Measurements from ENCODE around the gene CCNB2. TPM values are rescaled to one million over a fixed set of nuclear protein-coding genes. Genes with fewer than 3 reads are reported as not detected.

Gene CCNB2
- total and polyA plus RNA-seq, 2 of the 8 experiments (the other 6 are each of a cell fraction or from before 2014, with no cell fraction given), result 70.7 to 92.1 TPM

- Histone ChIP-seq H2BK12ac (ENCODE audit: low read depth, low read length) (no peak overlapping the region), H2AK5ac (ENCODE audit: low read depth, low read length) (no peak overlapping the region), H3K9me3 (ENCODE audit: insufficient read depth in 2 of 2, low read depth in 1 of 2, low read length in 1 of 2) (no peaks in the 10 kb centered on the region), H3K36me3 (ENCODE audit: control insufficient read depth in 2 of 4, insufficient read depth in 4 of 4, low read length in 3 of 4) (peaks cover under 1 to 31% (median 5%) of the 10 kb centered on the region in 4 experiments; a peak in 6 of 8 replicates), H2BK5ac (ENCODE audit: low read depth, low read length) (no peak overlapping the region), H3K4me1 (replicated peaks in 1 of 4; ENCODE audit: control insufficient read depth in 3 of 4, insufficient read depth in 4 of 4, low read length in 3 of 4) (no peaks in the 10 kb centered on the region), H3K27me3 (replicated peaks in 1 of 4; ENCODE audit: control insufficient read depth in 3 of 4, extremely low read depth in 1 of 4, insufficient read depth in 3 of 4, low read length in 3 of 4) (no peaks in the 10 kb centered on the region), H3K4me2 (ENCODE audit: insufficient read depth in 1 of 2, low read depth in 2 of 2, low read length in 2 of 2) (no peak overlapping the region), H3K23ac (ENCODE audit: insufficient read length) (no peak overlapping the region), H3K79me2 (ENCODE audit: control insufficient read depth in 1 of 2, insufficient read depth in 2 of 2, low read length in 2 of 2) (no peaks in the 10 kb centered on the region), H4K91ac (replicated peaks; ENCODE audit: insufficient read length, low read length) (no peak overlapping the region), H4K8ac (ENCODE audit: extremely low read depth, insufficient read depth, low read length) (no peak overlapping the region), H3K23me2 (ENCODE audit: low read depth, low read length) (no peaks in the 10 kb centered on the region), H2AFZ (ENCODE audit: low read length) (no peak overlapping the region), H3K18ac (ENCODE audit: extremely low read depth, low read length) (no peak overlapping the region), H3K56ac (replicated peaks; ENCODE audit: insufficient read length, low read depth, low read length) (no peak overlapping the region), H3K4ac (replicated peaks; ENCODE audit: insufficient read length, low read depth, low read length) (no peak overlapping the region), H2BK120ac (replicated peaks; ENCODE audit: low read depth, low read length) (no peak overlapping the region), H4K5ac (ENCODE audit: insufficient read length, low read depth, low read length) (no peak overlapping the region), H4K20me1 (replicated peaks in 1 of 2; ENCODE audit: control insufficient read depth in 1 of 2, insufficient read depth in 2 of 2, low read length in 2 of 2) (no peaks in the 10 kb centered on the region), H3K79me1 (ENCODE audit: low read depth, low read length) (no peaks in the 10 kb centered on the region), H3K14ac (ENCODE audit: insufficient read length) (no peak overlapping the region), H3K27ac (ENCODE audit: low read depth, low read length) (no peak overlapping the region), H2BK20ac (ENCODE audit: low read length) (no peak overlapping the region), H2BK15ac (ENCODE audit: low read length) (no peak overlapping the region), H3K4me3 (ENCODE audit: extremely low read depth in 1 of 4, insufficient read depth in 2 of 4, low read depth in 3 of 4, low read length in 4 of 4) (no peak overlapping the region), H3K9ac (replicated peaks in 1 of 4; ENCODE audit: extremely low read depth in 1 of 4, low read depth in 3 of 4, low read length in 3 of 4) (no peak overlapping the region)
- 87% methylated on average over 7 of the region's 7 CpGs; no CpG with 5 or more reads in 1 of the 2 experiments for WGBS, 2 experiments (ENCODE audit: extremely low coverage in 1 of 2, insufficient coverage in 1 of 2, insufficient read length in 1 of 2, insufficient replicate concordance in 2 of 2, low coverage in 1 of 2, low lambda C conversion rate in 2 of 2, missing lambda C conversion rate in 1 of 2)
- ChIA-PET CTCF (ENCODE audit: partially characterized antibody) (no interaction called here), POLR2A (ENCODE audit: partially characterized antibody) (no interaction called here)
- no peak for FAIRE-seq
- no peak for DNase-seq (ENCODE audit: low read depth in 1 of 2, low spot score in 2 of 2)
- TF ChIP-seq E2F6 (IDR thresholded peaks at IDR 0.05) (no peak), NRF1 (IDR thresholded peaks at IDR 0.05; ENCODE audit: low read depth, low read length) (no peak), CHD2 (IDR thresholded peaks at IDR 0.05; ENCODE audit: low read length) (no peak), FOSL1 (IDR thresholded peaks at IDR 0.05; ENCODE audit: insufficient read depth, low read depth, low read length) (no peak), CTCF (IDR thresholded peaks at IDR 0.05; ENCODE audit: control extremely low read depth in 1 of 3, insufficient read depth in 1 of 3, low read depth in 1 of 3, low read length in 3 of 3) (no peak), POLR2AphosphoS5 (IDR thresholded peaks at IDR 0.05; ENCODE audit: low read depth, low read length) (no peak), RXRA (IDR thresholded peaks at IDR 0.05; ENCODE audit: insufficient read depth, low read depth, low read length) (no peak), ZNF274 (IDR thresholded peaks at IDR 0.05; ENCODE audit: borderline replicate concordance, extremely low read depth, low read length) (no peak), PHF8 (conservative IDR thresholded peaks at IDR 0.05; ENCODE audit: low read depth, low read length) (no peak), EP300 (IDR thresholded peaks at IDR 0.05; ENCODE audit: borderline replicate concordance in 1 of 2, low read depth in 2 of 2, low read length in 2 of 2) (no peak), RBBP5 (IDR thresholded peaks at IDR 0.05; ENCODE audit: borderline replicate concordance, low read depth, low read length) (no peak)
Observed at GRCh38 chr15:59168536-59168935, 63.6 kb downstream of the CCNB2 start.
